GM18499 (cell line): ENCODE results near the gene ANKH.
A peak's percentile ranks its signal among the peaks of the same experiment; 100 is the strongest.

Experiments
- ATAC-seq: cut with Tn5 transposase; IDR thresholded peaks from one replicate; pipeline ENCODE4 v1.9.1; 2021; ENCODE audit warnings: moderate number of reproducible peaks; ENCODE audit not compliant: insufficient read depth, unreplicated experiment

Gene ANKH

GRCh38 chr5:14768508-14769365 lies 102.8 kb downstream of the ANKH start:
- no peak for ATAC-seq

GRCh38 chr5:14767735-14768507 lies 103.7 kb downstream of the ANKH start:
- peak; percentile 74 for ATAC-seq

DNA sequence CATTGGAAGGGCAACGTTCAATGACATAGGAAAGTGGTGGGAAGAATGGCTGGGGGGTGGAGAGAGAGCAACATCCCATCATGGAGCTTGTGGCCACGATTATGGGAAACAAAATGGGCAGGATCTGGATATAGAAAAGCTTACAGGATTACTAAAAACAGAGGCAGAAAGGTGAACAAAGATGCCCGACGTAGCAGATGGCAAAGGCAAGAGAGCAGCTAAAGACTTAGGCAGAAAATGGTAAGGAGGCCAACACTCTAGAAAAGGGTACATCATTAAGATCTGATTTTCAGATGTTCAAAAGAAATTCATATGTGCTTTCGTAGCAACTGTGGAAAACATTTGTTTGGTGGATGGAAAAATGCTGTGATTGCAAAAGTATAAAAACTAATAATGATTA lies 104.5 kb downstream of the ANKH start:
- no peak for ATAC-seq

DNA sequence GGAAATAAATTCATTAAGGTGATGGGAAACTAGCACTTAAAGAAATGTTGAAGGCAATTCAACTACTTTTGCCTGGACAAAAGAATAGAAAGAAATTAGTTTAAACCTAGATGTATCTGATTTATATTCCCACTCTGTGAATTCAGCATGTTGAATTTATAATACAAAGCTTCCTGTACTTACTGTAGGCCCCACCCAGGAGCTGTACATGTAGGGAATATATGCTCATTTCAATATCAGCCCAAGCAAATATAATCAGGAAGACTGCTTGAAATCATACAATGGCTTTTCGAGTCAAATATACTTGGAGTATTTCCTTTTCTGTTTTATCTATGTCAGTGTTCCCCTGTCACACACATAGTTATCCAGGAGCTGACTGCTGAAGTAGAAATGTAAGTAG lies 105.0 kb downstream of the ANKH start:
- no peak for ATAC-seq

- ATAC-seq, result no peak
Measured at GRCh38 chr5:14765587-14765986, 106.0 kb downstream of the ANKH start.

GRCh38 chr5:14762549-14763216 lies 108.9 kb downstream of the ANKH start:
- no peak for ATAC-seq

GRCh38 chr5:14760548-14761002 lies 111.0 kb downstream of the ANKH start:
- ATAC-seq, result no peak

DNA sequence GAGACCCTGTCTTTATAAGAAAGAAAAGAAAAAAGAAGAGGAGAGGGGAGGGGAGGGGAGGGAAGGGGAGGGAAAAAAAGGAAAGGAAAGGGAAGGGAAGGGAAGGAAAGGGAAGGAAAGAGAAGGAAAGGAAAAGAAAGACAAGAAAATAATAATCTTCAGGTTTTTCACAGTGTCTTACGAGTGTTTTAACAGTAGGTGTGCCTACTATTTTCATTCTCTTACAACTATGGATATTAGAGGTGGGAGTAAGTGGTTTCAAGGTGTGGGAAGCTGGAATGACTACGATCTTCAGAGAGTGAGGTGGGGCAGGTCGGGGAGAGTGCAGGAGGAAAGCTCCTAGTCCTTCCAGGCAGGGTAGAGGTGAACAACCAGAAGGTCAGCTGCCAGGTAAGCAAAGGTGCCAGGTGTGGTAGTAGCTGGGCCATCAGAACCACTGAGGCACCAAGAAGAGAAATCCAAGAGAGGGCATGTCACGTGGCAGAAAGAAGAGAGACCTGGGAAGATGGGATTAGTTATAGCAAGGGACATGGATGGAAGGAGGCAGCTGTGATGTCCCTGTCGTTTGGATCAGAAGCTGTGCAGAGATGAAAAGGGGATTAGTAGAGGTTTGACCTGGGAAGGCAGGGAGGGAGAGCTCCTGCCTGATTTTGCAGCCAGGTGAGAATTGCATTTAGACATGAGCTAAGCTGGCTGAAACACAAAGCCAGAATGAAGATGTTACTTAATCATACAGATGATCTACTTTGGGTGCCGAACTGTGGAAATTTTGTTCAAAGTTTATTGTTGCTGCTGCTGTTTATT lies 111.6 kb downstream of the ANKH start:
- no peak for ATAC-seq

GRCh38 chr5:14757850-14758249 lies 113.7 kb downstream of the ANKH start:
- no peak for ATAC-seq

DNA sequence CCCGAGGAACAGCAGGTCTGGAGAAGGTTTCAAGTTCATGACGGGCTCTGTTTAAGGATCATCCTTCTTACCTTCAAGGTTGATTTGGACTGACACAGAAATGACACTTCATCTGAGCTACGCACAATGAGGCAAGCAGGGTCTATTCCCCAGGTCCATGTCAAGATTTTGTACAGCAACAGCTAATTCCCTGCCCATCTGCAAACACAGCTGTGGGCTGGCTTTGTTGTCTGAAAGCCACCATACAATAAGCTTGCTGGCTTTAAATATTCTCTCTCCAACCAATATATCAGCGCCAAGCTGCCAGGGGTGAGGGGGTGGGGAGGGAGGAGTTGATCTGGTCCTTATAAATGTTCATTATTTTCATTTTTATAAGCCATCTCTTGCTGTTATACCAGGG lies 115.1 kb downstream of the ANKH start:
- no peak for ATAC-seq

- ATAC-seq, result no peak
Measured at GRCh38 chr5:14753947-14754346, 117.6 kb downstream of the ANKH start.

GRCh38 chr5:14753292-14753691 lies 118.3 kb downstream of the ANKH start:
- ATAC-seq, result no peak

DNA sequence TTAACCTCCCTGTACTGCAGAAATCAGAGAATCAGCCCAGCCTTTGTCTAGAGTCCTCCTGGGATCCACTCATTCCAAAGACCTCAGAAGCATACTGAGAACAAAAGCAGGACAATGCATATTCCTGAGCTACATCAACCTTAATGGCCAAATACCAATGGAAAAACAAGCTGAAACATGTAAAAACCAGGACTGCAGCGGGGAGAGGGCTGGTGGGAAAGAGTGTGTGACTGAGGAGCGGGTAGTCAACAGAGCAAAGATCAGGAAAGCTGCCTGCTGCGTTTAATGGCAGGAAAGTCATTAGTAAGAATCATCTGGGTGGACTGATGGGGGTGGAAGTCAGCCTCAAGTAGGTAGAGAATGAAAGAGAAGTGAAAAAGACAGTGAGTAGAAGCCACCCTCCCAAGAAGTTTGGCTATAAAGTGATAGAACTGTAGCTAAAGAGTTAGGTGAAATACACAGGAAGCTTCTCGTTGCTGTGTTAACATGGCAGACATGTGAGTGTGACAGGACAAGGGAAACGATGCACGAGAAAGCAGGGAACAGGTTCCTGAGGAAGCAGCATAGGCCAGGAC lies 119.0 kb downstream of the ANKH start:
- no peak for ATAC-seq

GRCh38 chr5:14750712-14751111 lies 120.9 kb downstream of the ANKH start:
- no peak for ATAC-seq

- no peak for ATAC-seq
Measured at GRCh38 chr5:14749579-14750101, 121.9 kb downstream of the ANKH start.

DNA sequence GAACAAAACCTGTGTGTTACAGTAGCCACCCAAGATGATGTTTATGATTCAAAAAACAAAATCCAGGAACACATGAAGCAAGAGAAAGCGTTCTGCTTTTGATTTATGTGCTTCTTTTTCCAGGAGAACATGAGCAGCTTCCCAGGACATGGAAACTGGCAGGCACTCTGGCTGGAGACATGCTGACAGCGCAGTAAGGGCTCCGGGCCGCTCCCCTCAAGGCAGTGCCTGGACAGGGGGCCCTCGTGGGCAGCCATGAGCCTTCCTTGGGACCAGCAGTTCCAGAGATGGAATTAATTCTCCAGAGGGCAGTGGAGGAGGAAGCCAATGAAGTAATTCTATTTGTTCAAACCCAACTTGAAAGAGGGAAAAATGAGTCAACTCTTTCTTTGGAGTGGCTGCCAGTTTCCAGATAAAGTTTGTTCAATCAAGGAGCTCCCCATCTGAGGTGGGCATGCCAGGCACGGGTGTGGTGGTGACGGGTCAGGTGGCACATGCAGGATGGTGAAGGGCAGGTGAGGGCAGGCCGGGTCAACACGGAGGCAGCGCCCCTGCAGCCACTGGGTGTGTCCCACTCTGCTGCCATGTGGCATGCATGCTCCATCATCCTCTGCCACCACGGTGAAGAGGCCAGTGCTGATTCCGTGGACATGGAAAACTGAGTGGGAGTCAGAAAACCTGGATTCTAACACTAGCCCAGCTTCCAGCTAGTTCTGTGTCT lies 123.2 kb downstream of the ANKH start:
- no peak for ATAC-seq

DNA sequence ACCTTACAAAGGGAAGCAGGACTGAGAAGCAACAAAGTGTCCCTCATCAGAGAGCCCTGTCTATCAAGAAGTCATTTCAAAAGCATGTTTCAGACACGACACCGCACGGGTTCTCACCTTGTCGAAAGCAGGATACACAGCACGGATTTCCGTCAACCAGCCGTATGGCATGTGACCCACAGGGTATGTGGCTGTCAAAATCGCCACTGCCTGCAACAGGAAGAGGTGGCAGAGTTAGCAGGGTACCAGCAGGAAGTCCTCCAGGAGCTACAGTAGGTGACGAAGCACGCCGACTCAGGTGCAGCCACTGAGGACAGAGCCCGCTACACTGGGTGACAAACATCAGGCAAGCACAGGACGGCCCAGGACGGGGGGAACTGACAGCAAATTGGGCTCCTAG lies 125.8 kb downstream of the ANKH start:
- ATAC-seq, result no peak

- ATAC-seq, result peak; percentile 13
Measured at GRCh38 chr5:14745188-14745563, 126.4 kb downstream of the ANKH start.
